Measurements from ENCODE around the gene ST7. TPM values are rescaled to one million over a fixed set of nuclear protein-coding genes. Genes with fewer than 3 reads are reported as not detected.
"Not testable (repeated sequence)": the region's sequence is repeated elsewhere in the genome, so short reads cannot be mapped to it uniquely, and the experiment has no call there.

Gene ST7
- total RNA-seq, 1 donor from 2014 or later = 31.4 TPM

DNA sequence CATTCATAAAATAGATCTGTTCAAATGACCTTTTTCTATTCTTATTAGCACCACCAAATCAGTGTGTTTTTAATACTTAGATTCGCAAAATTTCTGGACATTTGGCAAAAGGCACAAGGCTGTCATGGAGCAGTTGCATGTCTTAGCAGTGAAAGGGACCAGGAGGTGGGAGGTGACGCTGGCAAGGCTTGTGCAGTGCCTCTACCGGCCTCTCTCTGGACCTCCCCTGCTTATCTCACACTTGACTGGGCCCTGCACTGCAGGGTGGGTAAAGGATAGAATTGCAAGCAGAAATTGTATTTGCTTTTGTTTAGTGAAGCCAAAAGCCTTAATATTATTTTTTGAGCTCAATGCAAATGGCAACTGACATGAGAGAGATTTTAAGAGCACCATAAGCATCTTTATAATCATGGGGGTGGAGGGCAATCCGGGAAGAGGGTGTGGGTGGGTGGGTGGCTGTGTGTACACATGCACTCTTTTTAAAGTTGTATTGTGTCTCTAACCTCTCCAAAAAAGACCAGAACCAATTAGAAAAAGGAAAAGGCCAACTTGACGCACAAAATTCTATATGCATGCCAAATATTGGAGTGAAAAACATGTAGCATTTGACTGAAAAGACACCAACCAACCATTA is 263.3 kb downstream of the ST7 start:
- intact Hi-C loops (cut with micrococcal nuclease) = no loop called here
- peak; percentile 30 for ATAC-seq

DNA sequence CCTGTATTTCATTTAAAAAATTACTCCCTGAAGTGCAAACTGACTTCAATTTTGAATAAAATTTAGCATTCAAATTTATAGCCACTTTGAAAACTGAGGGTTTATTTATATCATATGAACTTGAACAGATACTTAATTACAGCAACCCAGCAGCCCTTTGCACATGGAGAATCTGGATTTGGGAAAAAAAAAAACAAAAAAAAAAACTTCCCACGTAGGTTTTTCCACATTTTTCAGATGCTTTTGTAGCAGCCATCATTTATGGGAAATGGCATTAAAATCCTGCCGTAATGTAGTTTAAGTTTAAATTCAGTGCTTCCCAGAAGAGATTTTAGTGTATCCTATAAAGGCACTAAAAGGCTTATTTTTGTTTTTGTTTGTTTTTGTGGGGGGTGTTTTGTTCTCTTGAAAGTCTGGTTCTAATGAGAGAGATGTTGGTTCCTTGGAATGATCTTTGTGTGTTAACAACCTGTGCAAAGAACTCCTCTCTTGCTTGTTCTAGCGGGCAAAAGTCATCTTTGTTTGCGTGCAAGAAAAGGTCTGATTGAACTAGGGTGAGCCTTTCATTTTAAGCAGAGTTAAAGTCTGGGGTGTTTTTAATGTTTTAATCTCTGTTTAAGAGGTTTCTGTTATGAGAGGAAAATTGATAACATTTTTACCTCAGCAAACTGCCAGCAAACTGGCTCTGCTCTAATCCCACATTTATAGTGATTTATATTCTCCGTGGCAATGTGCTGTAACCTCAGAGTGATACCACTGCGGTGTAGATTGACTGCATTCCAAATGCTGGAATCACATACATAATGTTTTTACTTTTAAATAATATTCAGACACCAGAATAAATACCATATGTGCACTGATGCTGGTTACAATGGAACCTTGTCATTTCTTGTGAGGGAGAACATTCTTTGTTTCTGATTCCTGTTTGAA is 264.1 kb downstream of the ST7 start:
- no peak for DNase-seq
- intact Hi-C loops (cut with micrococcal nuclease) = no loop called here
- ATAC-seq = no peak

More for the DNA sequence above, 263.3 kb downstream of the ST7 start:
- DNase-seq = no peak

DNA sequence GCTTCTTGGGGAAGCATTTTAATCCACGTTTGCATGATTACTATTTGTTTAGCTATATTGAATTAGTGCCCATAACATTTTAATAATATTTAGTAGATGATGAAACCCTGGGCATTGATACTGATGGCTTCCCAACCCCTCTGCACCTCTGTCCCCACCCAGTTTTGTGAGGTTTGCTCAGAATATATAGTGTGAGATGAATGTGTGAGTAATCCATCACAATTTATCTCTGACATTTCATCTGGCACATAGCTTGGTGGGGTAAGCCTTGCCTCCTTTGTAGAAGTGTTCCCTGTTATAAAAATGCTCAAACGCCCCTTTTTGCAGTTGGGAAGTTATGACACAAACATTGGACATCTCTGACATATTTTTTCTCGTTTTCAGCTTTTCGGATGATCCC is 265.4 kb downstream of the ST7 start:
- intact Hi-C loops (cut with micrococcal nuclease) = no loop called here

DNA sequence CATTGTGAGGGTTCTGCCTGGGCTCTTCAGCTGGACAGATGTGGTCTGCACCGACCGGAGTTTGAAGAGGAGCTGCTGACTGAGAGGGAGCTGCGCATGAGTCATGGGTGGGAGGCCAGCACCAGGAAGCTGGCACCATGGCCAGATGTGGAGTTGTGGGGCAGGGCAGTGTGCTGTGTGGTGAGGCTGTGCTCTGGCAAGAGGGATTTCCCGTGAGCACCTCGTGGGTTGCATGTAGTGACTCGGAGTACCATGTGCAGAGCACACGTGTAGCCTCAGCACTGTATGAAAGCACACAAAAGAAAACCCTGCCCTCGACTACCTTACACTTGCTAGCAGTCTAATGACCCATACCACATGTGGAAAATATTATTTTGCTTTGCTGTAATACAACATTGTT is 266.2 kb downstream of the ST7 start:
- ATAC-seq (no peak), DNase-seq (no peak)
- intact Hi-C loops (cut with micrococcal nuclease) = no loop called here

More for the DNA sequence above, 265.4 kb downstream of the ST7 start:
- ATAC-seq (no peak), DNase-seq (no peak)

DNA sequence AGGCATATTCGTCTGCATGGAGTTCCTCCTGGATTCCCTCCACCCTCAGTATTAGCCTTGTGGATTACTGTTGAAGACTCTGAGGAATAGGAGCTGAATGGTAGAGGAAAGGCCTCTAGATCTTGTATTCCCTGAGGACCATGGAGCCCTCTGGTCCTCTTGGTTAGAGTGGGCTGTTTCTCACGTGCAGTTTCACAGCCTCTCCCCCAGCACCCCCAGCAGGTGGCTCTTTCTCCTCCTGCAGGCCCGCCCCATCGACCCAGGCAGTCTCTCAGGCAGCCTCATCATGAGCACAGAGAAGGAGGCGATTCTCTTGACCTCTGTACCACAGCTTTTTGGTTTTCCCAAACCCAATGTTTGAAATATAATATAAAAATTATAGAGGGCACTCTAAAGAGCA is 267.5 kb downstream of the ST7 start:
- DNase-seq = no peak
- intact Hi-C loops (cut with micrococcal nuclease) = no loop called here

DNA sequence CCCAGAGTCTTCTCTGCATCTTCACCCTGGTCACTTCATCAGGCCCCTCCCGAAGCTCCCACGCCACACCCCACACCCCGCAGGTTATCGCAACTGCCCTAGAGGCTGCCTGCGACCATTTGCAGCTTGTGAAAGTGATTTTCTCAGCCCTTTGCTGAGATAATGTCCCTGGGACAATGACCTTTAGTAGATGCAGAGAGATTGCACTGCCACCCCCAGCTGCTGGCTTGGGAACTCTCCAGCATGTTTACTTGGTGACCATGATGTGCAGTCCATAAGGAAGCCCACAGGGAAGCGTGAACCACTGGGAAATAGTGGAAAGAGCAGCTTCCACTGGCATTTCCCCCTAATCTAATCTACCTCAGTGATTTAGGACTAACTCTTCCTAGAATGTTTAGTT is 272.2 kb downstream of the ST7 start:
- intact Hi-C loops (cut with micrococcal nuclease) = no loop called here
- DNase-seq = no peak
- no peak for ATAC-seq

More for the DNA sequence above, 267.5 kb downstream of the ST7 start:
- ATAC-seq = no peak

DNA sequence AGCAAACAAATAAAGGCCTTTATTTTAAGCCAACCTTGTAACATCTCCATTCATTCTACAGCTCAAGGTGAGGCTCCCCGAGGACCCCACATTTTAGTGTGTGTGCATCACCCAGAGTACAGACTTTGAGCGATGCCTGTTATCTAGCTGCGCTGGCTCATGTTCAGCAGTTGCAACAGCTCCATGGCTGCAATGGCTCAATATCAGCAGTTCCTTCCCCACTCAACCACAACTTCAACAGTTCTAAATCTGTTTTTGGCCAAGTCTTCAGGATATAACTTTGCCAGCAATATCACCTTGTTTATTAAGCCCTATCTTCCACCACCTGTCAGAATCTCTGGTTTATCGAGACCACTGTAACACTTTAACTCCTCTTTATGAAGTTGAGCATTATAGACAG is 273.8 kb downstream of the ST7 start:
- DNase-seq (no peak), ATAC-seq (peak; percentile 75)
- intact Hi-C loops (cut with micrococcal nuclease) = no loop called here

DNA sequence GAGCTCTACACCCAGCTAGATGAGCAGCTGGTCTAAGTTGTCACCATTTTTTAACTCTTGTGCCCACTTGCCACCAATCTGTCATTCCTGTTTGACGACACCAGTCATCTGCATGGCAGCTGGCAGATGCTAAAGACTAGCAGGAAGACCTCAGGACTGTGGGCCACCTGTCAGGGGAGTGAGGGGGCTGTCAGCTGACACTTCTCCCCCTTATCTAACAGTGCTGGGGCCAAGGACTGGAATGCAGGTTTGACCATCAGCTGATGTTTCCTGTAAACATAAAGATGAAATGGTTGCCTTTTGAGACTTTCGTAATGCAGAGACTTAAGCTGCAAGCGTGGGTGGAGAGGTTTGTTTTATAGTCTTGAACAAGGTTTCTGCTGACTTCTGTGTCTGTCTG is 276.0 kb downstream of the ST7 start:
- DNase-seq (no peak), ATAC-seq (no peak)
- intact Hi-C loops (cut with micrococcal nuclease) = no loop called here

DNA sequence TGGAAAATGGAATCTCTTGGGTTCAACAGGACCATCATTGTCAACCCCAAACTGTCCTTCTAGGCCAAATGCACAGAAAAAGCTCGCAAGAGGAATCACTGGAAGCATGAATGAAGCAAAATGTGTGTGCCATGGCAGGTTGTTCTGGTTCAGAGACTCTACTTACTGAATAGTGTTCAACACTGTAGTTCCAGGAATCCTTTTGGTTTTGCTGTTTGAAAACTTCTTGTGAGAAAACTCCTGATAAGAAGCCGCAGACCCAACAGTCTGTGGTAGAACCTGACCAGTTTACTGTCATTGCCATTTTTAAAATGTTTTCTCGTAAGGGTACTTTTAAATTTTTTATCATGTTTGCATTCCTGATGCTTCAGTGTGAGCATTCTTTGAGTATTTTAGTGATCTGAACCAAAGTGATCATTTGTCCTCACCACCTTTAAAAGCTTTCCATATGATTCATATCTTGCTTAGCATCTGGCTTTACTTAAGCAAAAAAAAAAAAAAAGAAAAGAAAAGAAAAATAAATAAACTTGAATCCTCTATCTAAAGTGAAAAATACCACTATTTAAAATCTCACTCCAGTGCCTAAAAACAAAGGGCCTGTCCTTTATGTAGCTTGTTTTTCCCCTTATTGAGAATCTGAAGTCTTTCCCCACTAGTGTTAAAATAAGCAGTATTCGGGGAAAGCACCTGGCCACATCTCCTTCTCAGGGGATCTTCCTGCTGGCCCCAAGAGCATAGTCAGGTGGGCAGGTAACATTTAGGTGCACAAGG is 277.2 kb downstream of the ST7 start:
- intact Hi-C loops (cut with micrococcal nuclease) = no loop called here
- no peak for ATAC-seq
- no peak for DNase-seq

DNA sequence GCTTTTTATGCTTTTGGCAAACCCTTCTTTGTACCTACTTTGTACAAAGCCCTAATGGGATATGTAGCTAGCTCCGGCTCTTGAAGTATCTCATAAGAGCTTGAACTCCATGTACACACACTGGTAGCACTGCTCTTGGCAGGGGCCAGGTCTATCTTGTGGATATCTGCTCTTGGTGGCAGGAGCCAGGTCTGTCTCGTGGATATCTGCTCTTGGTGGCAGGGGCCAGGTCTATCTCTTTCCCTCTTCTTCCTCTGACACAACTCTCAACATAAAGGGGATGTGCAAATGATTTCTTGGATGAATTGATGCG is 277.7 kb downstream of the ST7 start:
- intact Hi-C loops (cut with micrococcal nuclease) = no loop called here
- DNase-seq = no peak
- ATAC-seq = peak; percentile 33

DNA sequence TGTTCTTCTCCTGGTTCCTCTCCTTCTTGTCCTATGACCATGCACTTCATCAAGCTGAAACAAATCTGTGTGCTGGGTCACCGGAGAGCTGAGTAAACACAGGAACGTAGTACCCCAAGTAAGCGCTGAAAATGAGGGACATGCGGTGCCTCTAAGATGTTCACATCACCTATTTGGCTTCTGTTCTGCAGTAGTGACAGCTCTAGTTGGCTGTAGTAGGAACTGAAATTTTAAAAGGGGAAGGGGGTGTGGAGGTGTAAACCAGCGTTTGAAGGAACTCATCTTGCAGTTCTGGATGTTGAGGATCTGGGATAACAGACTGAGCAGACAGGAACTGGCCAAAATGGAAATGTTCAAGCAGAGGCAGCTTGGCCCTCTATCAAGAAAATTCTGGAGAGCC is 284.3 kb downstream of the ST7 start:
- ATAC-seq (no peak), DNase-seq (no peak)
- intact Hi-C loops (cut with micrococcal nuclease) = no loop called here

DNA sequence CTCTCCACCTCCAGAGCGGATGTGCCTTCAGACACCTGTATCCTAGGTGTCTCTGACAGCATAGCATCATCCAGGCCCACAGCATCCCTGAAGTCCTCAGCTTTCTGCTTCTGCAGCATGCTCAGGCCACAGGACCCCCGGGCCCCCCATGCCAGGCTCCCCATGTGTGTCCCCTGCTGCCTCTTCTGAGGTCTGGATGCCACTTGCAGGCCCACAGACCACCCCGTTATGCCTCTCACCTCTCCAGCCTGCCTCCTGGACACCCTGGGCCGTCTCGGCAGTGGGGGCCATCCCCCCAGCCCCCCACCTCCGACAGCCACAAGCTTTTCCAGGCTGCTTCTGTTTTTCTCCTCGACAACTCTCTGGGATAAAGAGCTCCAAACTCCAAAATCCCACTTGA is 285.2 kb downstream of the ST7 start:
- no peak for ATAC-seq
- DNase-seq = no peak
- intact Hi-C loops (cut with micrococcal nuclease) = no loop called here

DNA sequence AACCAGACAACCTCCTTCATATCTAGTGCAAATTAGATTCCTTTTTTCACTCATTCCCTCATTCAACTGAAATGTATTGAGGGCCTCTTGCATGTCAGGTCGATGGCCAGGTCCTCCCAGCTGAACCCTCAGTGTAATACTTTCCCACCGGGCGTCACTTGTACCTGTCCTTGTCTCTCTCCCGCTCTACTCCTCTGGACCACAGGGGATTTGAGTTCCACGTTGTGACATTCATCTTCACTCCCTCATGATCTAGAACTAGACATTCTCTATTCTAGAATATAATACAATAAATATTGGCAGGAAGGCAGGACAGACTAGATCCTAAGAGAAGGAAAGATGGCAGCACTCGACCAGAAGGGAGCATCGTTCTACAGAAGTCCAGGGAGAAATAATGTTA is 285.6 kb downstream of the ST7 start:
- no peak for DNase-seq
- intact Hi-C loops (cut with micrococcal nuclease) = no loop called here
- no peak for ATAC-seq

DNA sequence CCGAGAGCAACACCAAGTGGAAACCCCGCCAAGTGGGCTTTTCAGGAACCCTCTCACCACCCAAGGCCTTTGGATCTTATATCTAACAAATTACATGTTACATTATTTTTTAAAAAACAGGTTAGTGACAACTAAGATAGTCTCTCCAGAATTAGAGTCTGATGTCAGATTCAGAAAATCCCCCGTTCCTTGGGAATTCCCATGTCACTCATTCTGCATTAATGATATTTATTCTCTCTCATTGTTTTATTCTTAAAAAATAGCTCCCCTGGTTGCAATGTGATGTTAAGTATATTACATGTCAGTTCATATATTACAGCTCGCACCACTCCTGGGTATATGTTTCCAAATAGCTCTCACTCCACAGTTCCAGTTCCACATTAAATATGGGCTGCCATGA is 287.8 kb downstream of the ST7 start:
- no peak for DNase-seq
- intact Hi-C loops (cut with micrococcal nuclease) = no loop called here
- no peak for ATAC-seq

DNA sequence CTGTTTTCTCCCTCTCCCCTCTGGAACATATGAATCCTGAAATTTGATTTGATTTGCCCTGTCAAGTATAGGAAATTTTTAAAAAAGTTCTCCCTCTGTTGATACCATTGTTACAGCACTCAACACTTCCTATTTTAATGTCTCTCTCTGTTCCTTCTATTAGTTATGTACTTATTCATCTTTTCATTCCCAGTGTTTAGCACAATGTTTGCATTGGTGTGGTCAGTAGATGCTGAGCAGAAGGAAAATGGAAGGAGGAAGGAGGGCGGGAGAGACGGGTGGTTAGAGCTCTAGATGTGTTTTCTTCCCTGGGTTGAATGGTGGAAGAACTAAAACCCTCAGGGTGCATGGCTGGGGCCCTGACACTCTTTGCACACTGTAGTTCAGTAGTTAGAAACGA is 290.1 kb downstream of the ST7 start:
- no peak for DNase-seq
- intact Hi-C loops (cut with micrococcal nuclease) = no loop called here
- no peak for ATAC-seq

DNA sequence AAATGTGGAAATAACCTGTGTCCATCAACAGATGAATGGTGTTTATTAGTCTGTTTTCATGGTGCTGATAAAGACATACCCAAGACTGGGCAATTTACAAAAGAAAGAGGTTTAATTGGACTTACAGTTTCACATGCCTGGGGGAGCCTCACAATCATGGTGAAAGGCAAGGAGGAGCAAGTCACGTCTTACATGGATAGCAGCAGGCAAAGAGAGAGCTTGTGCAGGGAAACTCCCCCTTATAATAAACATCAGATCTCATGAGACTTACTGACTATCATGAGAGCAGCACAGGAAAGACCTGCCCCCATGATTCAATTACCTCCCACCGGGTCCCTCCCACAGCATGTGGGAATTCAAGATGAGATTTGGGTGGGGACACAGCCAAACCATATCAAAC is 292.4 kb downstream of the ST7 start:
- intact Hi-C loops (cut with micrococcal nuclease); ATAC-seq; DNase-seq: not testable (repeated sequence)

DNA sequence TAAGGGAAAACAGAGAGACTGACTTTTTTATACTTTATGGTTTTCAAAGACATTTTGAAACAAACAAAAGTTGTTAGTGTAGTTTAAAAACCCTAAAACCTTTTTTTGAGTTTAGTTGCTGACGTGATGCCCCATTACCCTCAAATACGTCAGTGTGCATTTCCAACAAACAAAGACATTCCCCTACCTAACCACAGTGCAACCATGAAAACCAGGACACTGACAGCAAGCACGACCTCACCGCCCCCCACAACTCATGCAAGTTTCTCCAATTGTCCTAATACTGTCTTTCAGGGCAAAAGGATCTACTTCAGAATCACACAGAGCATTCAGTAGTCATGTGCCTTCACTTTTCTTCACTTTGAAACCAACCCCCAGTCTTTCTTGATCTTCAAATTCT is 294.5 kb downstream of the ST7 start:
- ATAC-seq = no peak
- DNase-seq = no peak
- intact Hi-C loops (cut with micrococcal nuclease) = no loop called here

DNA sequence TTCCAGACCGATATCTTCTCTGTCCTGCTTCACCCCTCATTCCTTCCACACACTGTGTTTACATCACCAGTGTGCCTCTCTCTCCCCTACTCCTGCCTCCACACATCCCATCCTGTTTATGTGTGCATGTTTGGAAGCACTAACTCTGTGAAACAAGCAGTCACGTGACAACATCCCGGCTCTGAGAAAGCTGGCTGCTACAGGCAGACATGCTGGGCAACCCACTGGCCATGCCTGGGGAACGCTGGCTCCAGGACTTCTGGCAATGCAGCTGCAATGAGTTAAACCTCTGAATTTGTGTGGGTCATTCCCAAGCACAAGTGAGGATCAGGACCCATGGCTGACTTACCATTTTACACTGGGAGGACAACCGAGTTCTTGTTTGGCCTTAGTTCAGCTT is 295.5 kb downstream of the ST7 start:
- ATAC-seq (no peak), DNase-seq (no peak)
- intact Hi-C loops (cut with micrococcal nuclease) = no loop called here

DNA sequence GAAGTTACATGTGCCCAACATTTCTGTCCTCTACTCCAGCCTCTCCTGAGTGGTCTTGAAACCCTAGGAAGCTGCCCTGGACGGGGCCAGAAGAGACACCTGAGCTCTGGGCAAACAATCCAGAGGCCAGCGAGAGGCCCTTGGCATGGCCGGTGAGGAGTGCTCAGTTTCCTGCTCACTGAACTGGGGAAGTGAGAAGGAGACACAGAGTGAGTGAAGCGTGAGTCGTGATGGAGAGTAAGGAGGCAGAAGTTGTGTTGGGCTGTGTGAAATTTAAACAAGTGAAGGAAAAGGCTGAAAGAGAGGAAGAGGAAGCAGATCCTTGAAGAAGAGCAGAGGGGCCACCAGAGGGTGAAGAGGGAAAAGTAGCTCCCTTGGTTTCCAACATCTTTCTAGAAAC is 296.4 kb downstream of the ST7 start:
- intact Hi-C loops (cut with micrococcal nuclease) = no loop called here

DNA sequence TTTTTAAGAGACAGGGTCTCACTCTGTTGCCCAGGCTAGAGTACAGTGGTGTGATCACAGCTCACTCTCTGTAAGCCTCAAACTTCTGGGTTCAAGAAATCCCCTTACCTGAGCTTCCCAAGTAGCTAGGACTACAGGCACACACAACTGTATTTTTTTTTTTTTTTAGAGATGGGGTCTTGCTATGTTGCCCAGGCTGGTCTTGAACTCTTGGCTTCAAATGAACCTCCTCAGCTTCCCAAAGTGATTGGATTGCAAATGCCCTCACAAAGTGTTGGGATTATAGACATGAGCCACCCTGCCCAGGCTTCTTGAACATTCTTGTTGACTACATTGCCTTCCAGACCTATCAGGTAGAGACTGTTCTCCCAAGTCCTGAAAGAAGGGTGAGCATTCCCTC is 296.9 kb downstream of the ST7 start:
- intact Hi-C loops (cut with micrococcal nuclease) = no loop called here
- ATAC-seq (no peak), DNase-seq (no peak)

More for the DNA sequence above, 296.4 kb downstream of the ST7 start:
- DNase-seq (no peak), ATAC-seq (no peak)
